HEK293 (cell line): Measurements from ENCODE around the gene MED29.

ENCODE experiments used
- CTCF ChIP-seq: fragments of 450-650 bp; formaldehyde crosslinking; IDR thresholded peaks from 2 replicates; pipeline ENCODE4 v1.5.1; 2016; ENCODE audit warnings: missing biosample characterization, missing genetic modification characterization
- REPIN1 ChIP-seq: fragments of 450-650 bp; formaldehyde crosslinking; IDR thresholded peaks from 2 replicates; pipeline ENCODE4 v1.5.1; 2017; ENCODE audit warnings: missing biosample characterization, missing genetic modification characterization, low read depth
- TSHZ1 ChIP-seq: fragments of 450-650 bp; formaldehyde crosslinking; IDR thresholded peaks from 2 replicates; pipeline ENCODE4 v1.5.1; 2016; ENCODE audit warnings: missing biosample characterization, missing genetic modification characterization, borderline replicate concordance
- ZNF169 ChIP-seq: fragments of 450-650 bp; formaldehyde crosslinking; IDR thresholded peaks from 2 replicates; pipeline ENCODE4 v1.5.1; 2016; ENCODE audit warnings: missing biosample characterization, missing genetic modification characterization
- ZNF24 ChIP-seq: fragments of 450-650 bp; formaldehyde crosslinking; IDR thresholded peaks from 2 replicates; pipeline ENCODE4 v1.5.1; 2016; ENCODE audit warnings: missing biosample characterization, missing genetic modification characterization
- ZNF292 ChIP-seq: fragments of 450-650 bp; formaldehyde crosslinking; IDR thresholded peaks from 2 replicates; pipeline ENCODE4 v1.5.1; 2016; ENCODE audit warnings: low read depth, missing biosample characterization, missing genetic modification characterization, borderline replicate concordance
- ZNF433 ChIP-seq: fragments of 450-650 bp; formaldehyde crosslinking; IDR thresholded peaks from 2 replicates; pipeline ENCODE4 v1.5.1; 2016; ENCODE audit warnings: missing biosample characterization, missing genetic modification characterization, low read depth
- ZNF692 ChIP-seq: fragments of 450-650 bp; formaldehyde crosslinking; IDR thresholded peaks from 2 replicates; pipeline ENCODE4 v1.5.1; 2016; ENCODE audit warnings: missing biosample characterization, missing genetic modification characterization

- no peak for TF ChIP-seq ZNF433 (tag by site-specific recombination)
- no peak for TF ChIP-seq REPIN1 (tag by site-specific recombination)
- TF ChIP-seq ZNF169 (tag by site-specific recombination) = no peak
- TF ChIP-seq CTCF (tag by site-specific recombination) = no peak
- no peak for TF ChIP-seq ZNF24
- TF ChIP-seq TSHZ1 (tag by site-specific recombination) = no peak
- no peak for TF ChIP-seq ZNF292
- TF ChIP-seq ZNF692 (tag by site-specific recombination) = no peak
These were observed 26.4 kb downstream of the MED29 start for GRCh38 chr19:39417463-39418181.
